ENCODE measurements around the gene ACSS3. TPM values are rescaled to one million over a fixed set of nuclear protein-coding genes. Genes with fewer than 3 reads are reported as not detected.
"Not testable (repeated sequence)": the region's sequence is repeated elsewhere in the genome, so short reads cannot be mapped to it uniquely, and the experiment has no call there.

The ACSS3 gene
- 1.2 TPM for total RNA-seq
- 2.0 TPM for polyA plus RNA-seq
- long read RNA-seq, donor 1, result 0 reads
- long read RNA-seq, donor 2, result 0 reads
- long read RNA-seq, donor 3, result 0 reads
- long read RNA-seq, donor 4, result 0 reads
- long read RNA-seq, donor 5, full-length matches to known transcripts, result 1 of 1 reads
- long read RNA-seq, donor 5, partial matches to known transcripts, result 0 of 1 reads
- long read RNA-seq, donor 5, other reads (novel, unspliced or antisense), result 0 of 1 reads
- long read RNA-seq, donor 6, partial matches to known transcripts, result 0 of 1 reads
- long read RNA-seq, donor 6, other reads (novel, unspliced or antisense), result 0 of 1 reads
- long read RNA-seq, donor 7, result 0 reads
- long read RNA-seq, donor 8, result 0 reads
- long read RNA-seq, donor 9, result 0 reads
- long read RNA-seq, donor 10, partial matches to known transcripts, result 0 of 3 reads
- long read RNA-seq, donor 10, other reads (novel, unspliced or antisense), result 0 of 3 reads

- Histone ChIP-seq H3K36me3 (ENCODE audit: control insufficient read depth in 2 of 2, insufficient read depth in 2 of 2, low read length in 1 of 2) (no peaks in the 10 kb centered on the region), H3K27me3 (ENCODE audit: control insufficient read depth in 2 of 2, insufficient read depth in 1 of 2, low read length in 1 of 2) (peaks cover 6 to 19% of the 10 kb centered on the region in 2 donors), H3K4me1 (ENCODE audit: control insufficient read depth in 2 of 2, insufficient read depth in 2 of 2, low read length in 2 of 2) (no peaks in the 10 kb centered on the region), H3K27ac (ENCODE audit: low read depth in 1 of 2, low read length in 1 of 2) (peak within 1 kb of the TSS in 1 of 2 donors; percentile 38), H3K4me3 (ENCODE audit: low read length in 2 of 2) (peak within 1 kb of the TSS; percentile 7 to 21), H3K9me3 (ENCODE audit: control insufficient read depth in 2 of 2, insufficient read depth in 1 of 2, low read length in 1 of 2) (no peaks in the 10 kb centered on the region)
- DNase-seq (ENCODE audit: low read depth in 6 of 9, low spot score in 9 of 9), result no peak
- 5% methylated on average over 49 of the region's 49 CpGs for WGBS
Observed at GRCh38 chr12:81077686-81078441, at the start of gene ACSS3. TSS of gene ACSS3 (plus strand) at chr12:81078079. CDS start at chr12:81078121, 42 bp downstream.

GRCh38 chr12:81034926-81035325 lies 43.0 kb upstream of the ACSS3 start:
- Histone ChIP-seq H3K36me3 (ENCODE audit: control insufficient read depth in 2 of 2, insufficient read depth in 2 of 2, low read length in 1 of 2) (no peaks in the 10 kb centered on the region), H3K9me3 (ENCODE audit: control insufficient read depth in 2 of 2, insufficient read depth in 1 of 2, low read length in 1 of 2) (no peaks in the 10 kb centered on the region), H3K4me3 (ENCODE audit: low read length in 2 of 2) (no peak overlapping the region), H3K4me1 (ENCODE audit: control insufficient read depth in 2 of 2, insufficient read depth in 2 of 2, low read length in 2 of 2) (no peaks in the 10 kb centered on the region), H3K27me3 (ENCODE audit: control insufficient read depth in 2 of 2, insufficient read depth in 1 of 2, low read length in 1 of 2) (no peaks in the 10 kb centered on the region), H3K27ac (ENCODE audit: low read depth in 1 of 2, low read length in 1 of 2) (no peak overlapping the region)
- 92% methylated on average over 1 of the region's 1 CpG for WGBS
- DNase-seq (ENCODE audit: low read depth in 6 of 9, low spot score in 9 of 9), result no peak

GRCh38 chr12:81039231-81039630 lies 38.6 kb upstream of the ACSS3 start:
- no peak overlapping the region for H3K27ac ChIP-seq (ENCODE audit: low read depth in 1 of 2, low read length in 1 of 2)
- no peak overlapping the region for H3K4me3 ChIP-seq (ENCODE audit: low read length in 2 of 2)
- H3K4me1 ChIP-seq (ENCODE audit: control insufficient read depth in 2 of 2, insufficient read depth in 2 of 2, low read length in 2 of 2), result no peaks in the 10 kb centered on the region
- H3K27me3 ChIP-seq (ENCODE audit: control insufficient read depth in 2 of 2, insufficient read depth in 1 of 2, low read length in 1 of 2), result no peaks in the 10 kb centered on the region
- WGBS, result 91% methylated on average over 2 of the region's 2 CpGs
- H3K9me3 ChIP-seq (ENCODE audit: control insufficient read depth in 2 of 2, insufficient read depth in 1 of 2, low read length in 1 of 2), result no peaks in the 10 kb centered on the region
- DNase-seq (ENCODE audit: low read depth in 6 of 9, low spot score in 9 of 9), result no peak
- no peaks in the 10 kb centered on the region for H3K36me3 ChIP-seq (ENCODE audit: control insufficient read depth in 2 of 2, insufficient read depth in 2 of 2, low read length in 1 of 2)

GRCh38 chr12:81043979-81044740 lies 33.7 kb upstream of the ACSS3 start:
- H3K4me3 ChIP-seq (ENCODE audit: low read length in 2 of 2), result no peak overlapping the region
- no peaks in the 10 kb centered on the region for H3K27me3 ChIP-seq (ENCODE audit: control insufficient read depth in 2 of 2, insufficient read depth in 1 of 2, low read length in 1 of 2)
- H3K36me3 ChIP-seq (ENCODE audit: control insufficient read depth in 2 of 2, insufficient read depth in 2 of 2, low read length in 1 of 2), result no peaks in the 10 kb centered on the region
- no peaks in the 10 kb centered on the region for H3K9me3 ChIP-seq (ENCODE audit: control insufficient read depth in 2 of 2, insufficient read depth in 1 of 2, low read length in 1 of 2)
- 94% methylated on average over 1 of the region's 1 CpG for WGBS
- no peaks in the 10 kb centered on the region for H3K4me1 ChIP-seq (ENCODE audit: control insufficient read depth in 2 of 2, insufficient read depth in 2 of 2, low read length in 2 of 2)
- no peak overlapping the region for H3K27ac ChIP-seq (ENCODE audit: low read depth in 1 of 2, low read length in 1 of 2)
- DNase-seq (ENCODE audit: low read depth in 6 of 9, low spot score in 9 of 9), result no peak

GRCh38 chr12:81064971-81065370 lies 12.9 kb upstream of the ACSS3 start:
- WGBS, result 93% methylated on average over 11 of the region's 11 CpGs
- not testable (repeated sequence) for H3K4me1 ChIP-seq (ENCODE audit: control insufficient read depth in 2 of 2, insufficient read depth in 2 of 2, low read length in 2 of 2)

GRCh38 chr12:81070846-81071245 lies 7.0 kb upstream of the ACSS3 start:
- Histone ChIP-seq H3K27me3 (ENCODE audit: control insufficient read depth in 2 of 2, insufficient read depth in 1 of 2, low read length in 1 of 2) (no peaks in the 10 kb centered on the region), H3K36me3 (ENCODE audit: control insufficient read depth in 2 of 2, insufficient read depth in 2 of 2, low read length in 1 of 2) (no peaks in the 10 kb centered on the region), H3K4me3 (ENCODE audit: low read length in 2 of 2) (no peak overlapping the region), H3K4me1 (ENCODE audit: control insufficient read depth in 2 of 2, insufficient read depth in 2 of 2, low read length in 2 of 2) (no peaks in the 10 kb centered on the region), H3K9me3 (ENCODE audit: control insufficient read depth in 2 of 2, insufficient read depth in 1 of 2, low read length in 1 of 2) (no peaks in the 10 kb centered on the region), H3K27ac (ENCODE audit: low read depth in 1 of 2, low read length in 1 of 2) (no peak overlapping the region)
- no peak for DNase-seq (ENCODE audit: low read depth in 6 of 9, low spot score in 9 of 9)

More at GRCh38 chr12:81064971-81065370, 12.9 kb upstream of the ACSS3 start:
- DNase-seq (ENCODE audit: low read depth in 6 of 9, low spot score in 9 of 9); H3K9me3 ChIP-seq (ENCODE audit: control insufficient read depth in 2 of 2, insufficient read depth in 1 of 2, low read length in 1 of 2); H3K4me3 ChIP-seq (ENCODE audit: low read length in 2 of 2); H3K36me3 ChIP-seq (ENCODE audit: control insufficient read depth in 2 of 2, insufficient read depth in 2 of 2, low read length in 1 of 2); H3K27ac ChIP-seq (ENCODE audit: low read depth in 1 of 2, low read length in 1 of 2); H3K27me3 ChIP-seq (ENCODE audit: control insufficient read depth in 2 of 2, insufficient read depth in 1 of 2, low read length in 1 of 2): not testable (repeated sequence)

- no peak for DNase-seq (ENCODE audit: low read depth in 6 of 9, low spot score in 9 of 9)
- no peaks in the 10 kb centered on the region for H3K36me3 ChIP-seq (ENCODE audit: control insufficient read depth in 2 of 2, insufficient read depth in 2 of 2, low read length in 1 of 2)
- no peaks in the 10 kb centered on the region for H3K9me3 ChIP-seq (ENCODE audit: control insufficient read depth in 2 of 2, insufficient read depth in 1 of 2, low read length in 1 of 2)
- WGBS, result 69% methylated on average over 3 of the region's 3 CpGs
- H3K4me3 ChIP-seq (ENCODE audit: low read length in 2 of 2), result no peak overlapping the region
- no peaks in the 10 kb centered on the region for H3K4me1 ChIP-seq (ENCODE audit: control insufficient read depth in 2 of 2, insufficient read depth in 2 of 2, low read length in 2 of 2)
- H3K27ac ChIP-seq (ENCODE audit: low read depth in 1 of 2, low read length in 1 of 2), result no peak overlapping the region
- H3K27me3 ChIP-seq (ENCODE audit: control insufficient read depth in 2 of 2, insufficient read depth in 1 of 2, low read length in 1 of 2), result peaks cover 6 to 19% of the 10 kb centered on the region in 2 donors
Observed at GRCh38 chr12:81075539-81075938, 2.3 kb upstream of the ACSS3 start.

GRCh38 chr12:81077329-81077685 lies 572 bp upstream of the ACSS3 start:
- DNase-seq (ENCODE audit: low read depth in 6 of 9, low spot score in 9 of 9), result no peak
- H3K4me1 ChIP-seq (ENCODE audit: control insufficient read depth in 2 of 2, insufficient read depth in 2 of 2, low read length in 2 of 2), result no peaks in the 10 kb centered on the region
- no peak overlapping the region for H3K4me3 ChIP-seq (ENCODE audit: low read length in 2 of 2)
- no peaks in the 10 kb centered on the region for H3K36me3 ChIP-seq (ENCODE audit: control insufficient read depth in 2 of 2, insufficient read depth in 2 of 2, low read length in 1 of 2)
- no peaks in the 10 kb centered on the region for H3K9me3 ChIP-seq (ENCODE audit: control insufficient read depth in 2 of 2, insufficient read depth in 1 of 2, low read length in 1 of 2)
- no peak overlapping the region for H3K27ac ChIP-seq (ENCODE audit: low read depth in 1 of 2, low read length in 1 of 2)
- peaks cover 6 to 19% of the 10 kb centered on the region in 2 donors for H3K27me3 ChIP-seq (ENCODE audit: control insufficient read depth in 2 of 2, insufficient read depth in 1 of 2, low read length in 1 of 2)
- WGBS, result 14% methylated on average over 6 of the region's 6 CpGs

All from thymus (tissue), 14 donors.